IPS-20b (cell line): Measurements from ENCODE around the gene INCA1.

Experiments
- H3K27ac ChIP-seq: one replicate; pipeline ENCODE4 v1.5.1; 2013; ENCODE audit warnings: low read length
- H3K27me3 ChIP-seq: 2 replicates; pipeline ENCODE4 v1.6.1; 2013; ENCODE audit warnings: mild to moderate bottlenecking, low read length, inconsistent platforms; ENCODE audit not compliant: insufficient read depth
- H3K36me3 ChIP-seq: 2 replicates; pipeline ENCODE4 v1.6.1; 2013; ENCODE audit warnings: low read depth, mild to moderate bottlenecking, inconsistent platforms, low read length, moderate library complexity; ENCODE audit not compliant: insufficient read depth
- H3K4me1 ChIP-seq: 2 replicates; pipeline ENCODE4 v1.6.1; 2013; ENCODE audit warnings: mild to moderate bottlenecking, control low read depth, inconsistent platforms, low read length, moderate library complexity; ENCODE audit not compliant: insufficient read depth
- H3K4me3 ChIP-seq: 2 replicates; pipeline ENCODE4 v1.5.1; 2013; ENCODE audit warnings: mild to moderate bottlenecking, low read length, inconsistent platforms
- H3K9ac ChIP-seq: 2 replicates; pipeline ENCODE4 v1.6.1; 2013; ENCODE audit warnings: low read depth, mild to moderate bottlenecking, inconsistent platforms, low read length, moderate library complexity
- H3K9me3 ChIP-seq: 2 replicates; pipeline ENCODE4 v1.6.1; 2013; ENCODE audit warnings: mild to moderate bottlenecking, low read depth, low read length, inconsistent platforms; ENCODE audit not compliant: insufficient read depth

The INCA1 gene

GRCh38 chr17:4997302-4998026 is at the start of gene INCA1, which contains the start of gene KIF1C:
TSS of gene INCA1 (minus strand) at chr17:4997522. CDS start at chr17:4994437, 3,085 bp downstream.
TSS of gene KIF1C (plus strand) at chr17:4997950. CDS start at chr17:5000247, 2,297 bp downstream.
- Histone ChIP-seq H3K27ac (no peak within 1 kb of the TSS), H3K4me1 (peaks cover 10% of the 10 kb centered on the region), H3K27me3 (peaks cover 17% of the 10 kb centered on the region), H3K9ac (peak within 1 kb of the TSS; percentile 78; the same call in 1 of the 2 replicates), H3K36me3 (peaks cover 20% of the 10 kb centered on the region), H3K9me3 (no peaks in the 10 kb centered on the region), H3K4me3 (peak within 1 kb of the TSS; percentile 84)

GRCh38 chr17:5045496-5045895 is 48.2 kb upstream of the INCA1 start:
- no peak overlapping the region for H3K4me3 ChIP-seq
- no peak overlapping the region for H3K9ac ChIP-seq
- H3K27ac ChIP-seq = no peak overlapping the region
- H3K9me3 ChIP-seq = no peaks in the 10 kb centered on the region
- H3K4me1 ChIP-seq = no peaks in the 10 kb centered on the region
- no peaks in the 10 kb centered on the region for H3K36me3 ChIP-seq
- no peaks in the 10 kb centered on the region for H3K27me3 ChIP-seq

GRCh38 chr17:5044630-5045029 is 47.3 kb upstream of the INCA1 start:
- Histone ChIP-seq H3K27ac (no peak overlapping the region), H3K9me3 (no peaks in the 10 kb centered on the region), H3K27me3 (no peaks in the 10 kb centered on the region), H3K4me1 (no peaks in the 10 kb centered on the region), H3K4me3 (no peak overlapping the region), H3K36me3 (no peaks in the 10 kb centered on the region), H3K9ac (no peak overlapping the region)

GRCh38 chr17:5043524-5043923 is 46.2 kb upstream of the INCA1 start:
- no peaks in the 10 kb centered on the region for H3K9me3 ChIP-seq
- H3K9ac ChIP-seq = no peak overlapping the region
- H3K4me1 ChIP-seq = no peaks in the 10 kb centered on the region
- H3K27ac ChIP-seq = no peak overlapping the region
- no peak overlapping the region for H3K4me3 ChIP-seq
- no peaks in the 10 kb centered on the region for H3K27me3 ChIP-seq
- no peaks in the 10 kb centered on the region for H3K36me3 ChIP-seq

GRCh38 chr17:5042157-5043022 is 45.1 kb upstream of the INCA1 start:
- Histone ChIP-seq H3K9me3 (no peaks in the 10 kb centered on the region), H3K9ac (no peak overlapping the region), H3K27me3 (no peaks in the 10 kb centered on the region), H3K4me1 (no peaks in the 10 kb centered on the region), H3K36me3 (no peaks in the 10 kb centered on the region), H3K4me3 (no peak overlapping the region), H3K27ac (no peak overlapping the region)

GRCh38 chr17:5035315-5035714 is 38.0 kb upstream of the INCA1 start, which contains the start of gene SLC52A1:
TSS of gene SLC52A1 (minus strand) at chr17:5035426. CDS start at chr17:5034606, 820 bp downstream.
- Histone ChIP-seq H3K27ac (no peak within 1 kb of the TSS), H3K4me1 (no peaks in the 10 kb centered on the region), H3K36me3 (no peaks in the 10 kb centered on the region), H3K27me3 (peaks cover 21% of the 10 kb centered on the region), H3K9ac (no peak within 1 kb of the TSS), H3K4me3 (peak within 1 kb of the TSS; percentile 58), H3K9me3 (no peaks in the 10 kb centered on the region)

- H3K4me3 ChIP-seq = no peak overlapping the region
- no peaks in the 10 kb centered on the region for H3K9me3 ChIP-seq
- no peak overlapping the region for H3K27ac ChIP-seq
- H3K27me3 ChIP-seq = peaks cover 21% of the 10 kb centered on the region
- no peak overlapping the region for H3K9ac ChIP-seq
- H3K36me3 ChIP-seq = no peaks in the 10 kb centered on the region
- H3K4me1 ChIP-seq = no peaks in the 10 kb centered on the region
Measured at GRCh38 chr17:5034651-5035050, 37.3 kb upstream of the INCA1 start.

- H3K9me3 ChIP-seq = no peaks in the 10 kb centered on the region
- no peaks in the 10 kb centered on the region for H3K4me1 ChIP-seq
- H3K27ac ChIP-seq = no peak overlapping the region
- peaks cover 21% of the 10 kb centered on the region for H3K27me3 ChIP-seq
- H3K9ac ChIP-seq = no peak overlapping the region
- no peak overlapping the region for H3K4me3 ChIP-seq
- H3K36me3 ChIP-seq = no peaks in the 10 kb centered on the region
Measured at GRCh38 chr17:5034063-5034462, 36.7 kb upstream of the INCA1 start.

GRCh38 chr17:5033352-5034015 is 36.2 kb upstream of the INCA1 start:
- H3K9ac ChIP-seq = no peak overlapping the region
- H3K36me3 ChIP-seq = no peaks in the 10 kb centered on the region
- H3K4me1 ChIP-seq = no peaks in the 10 kb centered on the region
- no peak overlapping the region for H3K4me3 ChIP-seq
- no peaks in the 10 kb centered on the region for H3K9me3 ChIP-seq
- H3K27ac ChIP-seq = no peak overlapping the region
- H3K27me3 ChIP-seq = peaks cover 21% of the 10 kb centered on the region

- Histone ChIP-seq H3K36me3 (no peaks in the 10 kb centered on the region), H3K4me3 (no peak overlapping the region), H3K27ac (no peak overlapping the region), H3K4me1 (no peaks in the 10 kb centered on the region), H3K9me3 (no peaks in the 10 kb centered on the region), H3K27me3 (peaks cover 21% of the 10 kb centered on the region), H3K9ac (no peak overlapping the region)
Measured at GRCh38 chr17:5032865-5033264, 35.5 kb upstream of the INCA1 start.

GRCh38 chr17:5031365-5032082 is 34.2 kb upstream of the INCA1 start:
- H3K9ac ChIP-seq = no peak overlapping the region
- no peaks in the 10 kb centered on the region for H3K9me3 ChIP-seq
- peak overlapping the region; percentile 64; the same call in 1 of the 2 replicates for H3K4me3 ChIP-seq
- H3K36me3 ChIP-seq = no peaks in the 10 kb centered on the region
- peaks cover 21% of the 10 kb centered on the region for H3K27me3 ChIP-seq
- H3K4me1 ChIP-seq = no peaks in the 10 kb centered on the region
- no peak overlapping the region for H3K27ac ChIP-seq
